Stimulated activated CD4-positive, alpha-beta T cell treated with anti-CD3 and anti-CD28 coated beads, Interleukin-15, amount 100 ng/mL, for 48 hours (primary cell): ENCODE results near the gene IGFL2.

Experiments
- DNase-seq, 2 donors: peaks; one replicate each; pipeline ENCODE4 v3.0.0-alpha.2; 2020; ENCODE audit warnings: low read depth in 2 of 2

IGFL2 gene

GRCh38 chr19:46209051-46209450 is 61.0 kb downstream of the IGFL2 start:
- no peak for DNase-seq

- DNase-seq = no peak
Measured at GRCh38 chr19:46209472-46209871, 61.4 kb downstream of the IGFL2 start.

GRCh38 chr19:46210669-46211068 is 62.6 kb downstream of the IGFL2 start:
- DNase-seq = no peak
